HepG2 (cell line): Measurements from ENCODE around the gene RNF213. TPM values are rescaled to one million over a fixed set of nuclear protein-coding genes. Genes with fewer than 3 reads are reported as not detected.

ENCODE experiments used
- BRCA1 ChIP-seq: sonication (generic); formaldehyde crosslinking; IDR thresholded peaks from 2 replicates; pipeline ENCODE4 v1.4.0; 2020; ENCODE audit warnings: missing genetic modification reagents
- EHMT2 ChIP-seq: fragments of 200-600 bp; sonication (generic); IDR thresholded peaks from 2 replicates; pipeline ENCODE4 v1.7.0; 2017; ENCODE audit warnings: antibody characterized with exemption, low read depth, low read length, borderline replicate concordance
- GZF1 ChIP-seq: sonication (generic); formaldehyde crosslinking; IDR thresholded peaks from 2 replicates; pipeline ENCODE4 v1.5.1; 2020; ENCODE audit warnings: mild to moderate bottlenecking, missing genetic modification reagents
- MAF1 ChIP-seq: sonication (generic); formaldehyde crosslinking; IDR thresholded peaks from 2 replicates; pipeline ENCODE4 v1.5.0; 2020; ENCODE audit warnings: missing genetic modification reagents, borderline replicate concordance
- MIER3 ChIP-seq: IDR thresholded peaks from 2 replicates; pipeline ENCODE4 v1.6.1; 2016; ENCODE audit warnings: missing compliant biosample characterization, borderline replicate concordance
- NFKB2 ChIP-seq: sonication (generic); formaldehyde crosslinking; IDR thresholded peaks from 2 replicates; pipeline ENCODE4 v1.4.0; 2020; ENCODE audit warnings: missing genetic modification reagents, borderline replicate concordance
- RBM39 ChIP-seq: fragments of 200-400 bp; formaldehyde crosslinking; IDR thresholded peaks from one replicate; pipeline ENCODE4 v1.6.1; 2018; ENCODE audit warnings: antibody characterized with exemption, mild to moderate bottlenecking, low read depth, low read length; ENCODE audit not compliant: poor library complexity, severe bottlenecking
- YEATS2 ChIP-seq: sonication (generic); formaldehyde crosslinking; IDR thresholded peaks from 2 replicates; pipeline ENCODE4 v1.4.0; 2020; ENCODE audit warnings: missing genetic modification reagents, borderline replicate concordance
- ZNF670 ChIP-seq: sonication (generic); formaldehyde crosslinking; IDR thresholded peaks from 2 replicates; pipeline ENCODE4 v1.8.0; 2022; ENCODE audit warnings: mild to moderate bottlenecking, missing genetic modification reagents, borderline replicate concordance
- ZNF709 ChIP-seq: sonication (generic); formaldehyde crosslinking; IDR thresholded peaks from 2 replicates; pipeline ENCODE4 v1.5.0; 2020; ENCODE audit warnings: mild to moderate bottlenecking, missing genetic modification reagents
- polyA plus RNA-seq, 8 experiments: library from polyadenylated mRNA; depleted of rRNA in 3 of 8; stranded (reverse) in 7 of 8; unstranded in 1 of 8; fragments of >200 nt; fragmentation: Illumina TruSeq in 4 of 8; extraction: Trizol in 4 of 8; gene quantifications; 2 replicates each; pipeline versions ENCODE4 v1.2.1 to v1.2.3, GENCODE V29; 2011 to 2016; ENCODE audit warnings: low read depth in 4 of 8, missing spikeins in 1 of 8, mixed read lengths in 1 of 8; ENCODE audit not compliant: insufficient read depth in 1 of 8
- total RNA-seq, 5 experiments: library from RNA; depleted of rRNA; stranded (reverse); fragments of >200 nt; fragmentation: Illumina TruSeq; extraction: Trizol; gene quantifications; 2 replicates each; pipeline ENCODE4 v1.2.3, GENCODE V29; 2016; ENCODE audit warnings: low read depth in 1 of 5
- TF ChIP-seq, protein P1 (sequence below): sonication (generic); formaldehyde crosslinking; IDR thresholded peaks from 2 replicates; pipeline ENCODE4 v1.5.1; 2020; ENCODE audit warnings: mild to moderate bottlenecking, missing genetic modification reagents, moderate library complexity
- TF ChIP-seq, protein P2 (sequence below): sonication (generic); formaldehyde crosslinking; IDR thresholded peaks from 2 replicates; pipeline ENCODE4 v1.4.0; 2020; ENCODE audit warnings: mild to moderate bottlenecking, missing genetic modification reagents
- TF ChIP-seq, protein P3 (sequence below): sonication (generic); formaldehyde crosslinking; IDR thresholded peaks from 2 replicates; pipeline ENCODE4 v1.9.0; 2021; ENCODE audit warnings: missing genetic modification reagents, mild to moderate bottlenecking, borderline replicate concordance
- TF ChIP-seq, protein P4 (sequence below): sonication (generic); formaldehyde crosslinking; IDR thresholded peaks from 2 replicates; pipeline ENCODE4 v1.8.0; 2022; ENCODE audit warnings: mild to moderate bottlenecking, missing genetic modification reagents, moderate library complexity

Gene RNF213
- total and polyA plus RNA-seq, 2 of the 13 experiments (the other 11 are each of a cell fraction or from before 2014, with no cell fraction given) = 38.6 to 38.7 TPM

DNA sequence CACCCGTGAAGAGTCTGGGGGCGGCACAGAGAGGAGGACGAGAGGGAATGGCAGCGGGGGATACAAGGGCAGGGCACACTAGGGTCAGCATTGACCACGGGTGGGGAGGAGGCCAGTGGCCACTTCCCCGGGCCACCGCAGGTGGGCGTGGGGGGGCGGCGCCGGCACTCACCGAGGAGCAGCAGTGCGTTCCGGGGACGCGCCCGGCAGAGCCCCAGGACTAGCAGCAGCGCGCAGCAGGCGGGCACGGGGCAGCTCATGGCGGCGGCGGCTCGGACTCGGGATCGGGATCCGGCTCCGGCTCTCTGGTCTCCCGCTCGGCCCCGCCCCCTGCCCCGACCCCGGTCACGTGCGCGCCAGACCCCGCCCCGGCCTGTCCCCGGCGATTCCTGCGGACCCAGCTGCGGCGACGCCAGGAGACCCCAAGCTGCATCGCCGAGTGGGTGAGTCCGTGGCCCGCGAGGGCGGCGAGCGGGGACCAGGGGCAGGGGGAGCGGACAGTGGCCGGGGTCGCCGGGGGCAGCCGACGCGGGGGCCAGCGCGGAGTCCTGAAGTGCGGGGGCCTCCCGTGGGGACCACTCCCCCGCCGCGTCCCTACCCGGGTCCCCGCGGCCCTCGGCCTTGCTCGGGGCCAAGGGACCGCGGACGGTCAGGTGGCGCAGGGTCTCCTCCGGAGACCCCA lies 40.5 kb upstream of the RNF213 start, which contains the start of the genes SGSH and SLC26A11 (continued):
- no peak for TF ChIP-seq GZF1 (CRISPR knock-in tag)
- 0 out of 2 replicates have a peak, but pooled peaks have one; percentile 14 for TF ChIP-seq MIER3 (CRISPR knock-in tag)
- TF ChIP-seq MAF1 (CRISPR knock-in tag) = no peak
- peak; percentile 49; the same call in 1 of the 2 replicates for TF ChIP-seq YEATS2
- TF ChIP-seq RBM39 = peak; percentile 70
- no peak for TF ChIP-seq EHMT2
- TF ChIP-seq, protein P1, sequence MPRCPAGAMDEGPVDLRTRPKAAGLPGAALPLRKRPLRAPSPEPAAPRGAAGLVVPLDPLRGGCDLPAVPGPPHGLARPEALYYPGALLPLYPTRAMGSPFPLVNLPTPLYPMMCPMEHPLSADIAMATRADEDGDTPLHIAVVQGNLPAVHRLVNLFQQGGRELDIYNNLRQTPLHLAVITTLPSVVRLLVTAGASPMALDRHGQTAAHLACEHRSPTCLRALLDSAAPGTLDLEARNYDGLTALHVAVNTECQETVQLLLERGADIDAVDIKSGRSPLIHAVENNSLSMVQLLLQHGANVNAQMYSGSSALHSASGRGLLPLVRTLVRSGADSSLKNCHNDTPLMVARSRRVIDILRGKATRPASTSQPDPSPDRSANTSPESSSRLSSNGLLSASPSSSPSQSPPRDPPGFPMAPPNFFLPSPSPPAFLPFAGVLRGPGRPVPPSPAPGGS = 0 out of 2 replicates have a peak, but pooled peaks have one; percentile 63
- no peak for TF ChIP-seq BRCA1
- peak; percentile 22; the same call in 1 of the 2 replicates for TF ChIP-seq ZNF709 (CRISPR knock-in tag)
- TF ChIP-seq, protein P2, sequence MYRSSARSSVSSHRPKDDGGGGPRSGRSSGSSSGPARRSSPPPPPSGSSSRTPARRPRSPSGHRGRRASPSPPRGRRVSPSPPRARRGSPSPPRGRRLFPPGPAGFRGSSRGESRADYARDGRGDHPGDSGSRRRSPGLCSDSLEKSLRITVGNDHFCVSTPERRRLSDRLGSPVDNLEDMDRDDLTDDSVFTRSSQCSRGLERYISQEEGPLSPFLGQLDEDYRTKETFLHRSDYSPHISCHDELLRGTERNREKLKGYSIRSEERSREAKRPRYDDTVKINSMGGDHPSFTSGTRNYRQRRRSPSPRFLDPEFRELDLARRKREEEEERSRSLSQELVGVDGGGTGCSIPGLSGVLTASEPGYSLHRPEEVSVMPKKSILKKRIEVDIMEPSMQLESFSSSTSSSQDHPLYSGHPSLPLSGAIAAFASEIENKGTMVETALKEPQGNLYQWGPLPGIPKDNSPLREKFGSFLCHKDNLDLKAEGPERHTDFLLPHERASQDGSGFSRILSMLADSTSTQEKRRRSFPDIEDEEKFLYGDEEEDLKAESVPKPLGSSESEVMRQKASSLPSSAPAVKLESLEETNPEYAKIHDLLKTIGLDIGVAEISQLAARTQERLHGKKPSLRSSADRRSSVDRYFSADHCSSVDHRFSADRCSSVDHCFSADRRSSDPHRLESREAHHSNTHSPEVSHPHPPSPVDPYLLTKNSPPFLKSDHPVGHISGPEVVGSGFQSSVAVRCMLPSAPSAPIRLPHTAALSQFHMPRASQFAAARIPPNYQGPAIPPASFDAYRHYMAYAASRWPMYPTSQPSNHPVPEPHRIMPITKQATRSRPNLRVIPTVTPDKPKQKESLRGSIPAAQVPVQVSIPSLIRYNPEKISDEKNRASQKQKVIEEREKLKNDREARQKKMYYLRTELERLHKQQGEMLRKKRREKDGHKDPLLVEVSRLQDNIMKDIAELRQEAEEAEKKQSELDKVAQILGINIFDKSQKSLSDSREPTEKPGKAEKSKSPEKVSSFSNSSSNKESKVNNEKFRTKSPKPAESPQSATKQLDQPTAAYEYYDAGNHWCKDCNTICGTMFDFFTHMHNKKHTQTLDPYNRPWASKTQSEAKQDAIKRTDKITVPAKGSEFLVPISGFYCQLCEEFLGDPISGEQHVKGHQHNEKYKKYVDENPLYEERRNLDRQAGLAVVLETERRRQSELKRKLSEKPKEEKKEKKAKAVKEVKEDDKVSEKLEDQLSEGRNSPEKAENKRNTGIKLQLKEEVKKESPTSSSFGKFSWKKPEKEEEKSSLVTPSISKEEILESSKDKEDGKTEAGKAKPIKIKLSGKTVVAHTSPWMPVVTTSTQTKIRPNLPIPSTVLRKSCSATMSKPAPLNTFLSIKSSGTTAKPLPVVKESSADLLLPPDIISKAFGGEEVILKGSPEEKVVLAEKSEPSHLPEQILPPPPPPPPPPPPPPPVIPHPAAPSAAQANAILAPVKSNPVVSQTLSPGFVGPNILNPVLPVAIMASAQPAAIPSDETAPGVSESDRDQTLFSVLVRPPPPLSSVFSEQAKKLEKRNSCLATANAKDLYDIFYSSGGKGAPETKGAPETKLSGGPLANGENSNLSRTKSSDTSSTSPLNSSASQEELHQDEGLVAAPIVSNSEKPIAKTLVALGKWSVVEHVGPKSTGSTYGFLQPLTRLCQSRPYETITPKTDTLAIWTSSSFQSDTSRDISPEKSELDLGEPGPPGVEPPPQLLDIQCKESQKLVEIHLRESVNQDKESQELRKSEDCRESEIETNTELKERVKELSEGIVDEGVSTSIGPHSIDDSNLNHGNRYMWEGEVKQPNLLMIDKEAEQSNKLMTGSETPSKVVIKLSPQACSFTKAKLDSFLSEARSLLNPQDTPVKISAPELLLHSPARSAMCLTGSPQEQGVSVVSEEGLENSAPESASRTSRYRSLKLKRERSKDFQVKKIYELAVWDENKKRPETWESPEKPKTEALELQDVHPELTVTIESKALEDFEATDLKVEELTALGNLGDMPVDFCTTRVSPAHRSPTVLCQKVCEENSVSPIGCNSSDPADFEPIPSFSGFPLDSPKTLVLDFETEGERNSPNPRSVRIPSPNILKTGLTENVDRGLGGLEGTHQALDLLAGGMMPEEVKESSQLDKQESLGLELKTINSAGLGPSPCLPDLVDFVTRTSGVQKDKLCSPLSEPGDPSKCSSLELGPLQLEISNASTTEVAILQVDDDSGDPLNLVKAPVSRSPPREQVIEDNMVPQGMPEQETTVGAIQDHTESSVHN (CRISPR knock-in tag) = no peak
- no peak; the same call in 1 of the 2 replicates for TF ChIP-seq ZNF670 (CRISPR knock-in tag)
- TF ChIP-seq, protein P3, sequence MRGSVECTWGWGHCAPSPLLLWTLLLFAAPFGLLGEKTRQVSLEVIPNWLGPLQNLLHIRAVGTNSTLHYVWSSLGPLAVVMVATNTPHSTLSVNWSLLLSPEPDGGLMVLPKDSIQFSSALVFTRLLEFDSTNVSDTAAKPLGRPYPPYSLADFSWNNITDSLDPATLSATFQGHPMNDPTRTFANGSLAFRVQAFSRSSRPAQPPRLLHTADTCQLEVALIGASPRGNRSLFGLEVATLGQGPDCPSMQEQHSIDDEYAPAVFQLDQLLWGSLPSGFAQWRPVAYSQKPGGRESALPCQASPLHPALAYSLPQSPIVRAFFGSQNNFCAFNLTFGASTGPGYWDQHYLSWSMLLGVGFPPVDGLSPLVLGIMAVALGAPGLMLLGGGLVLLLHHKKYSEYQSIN (CRISPR knock-in tag) = no peak
- TF ChIP-seq, protein P4, sequence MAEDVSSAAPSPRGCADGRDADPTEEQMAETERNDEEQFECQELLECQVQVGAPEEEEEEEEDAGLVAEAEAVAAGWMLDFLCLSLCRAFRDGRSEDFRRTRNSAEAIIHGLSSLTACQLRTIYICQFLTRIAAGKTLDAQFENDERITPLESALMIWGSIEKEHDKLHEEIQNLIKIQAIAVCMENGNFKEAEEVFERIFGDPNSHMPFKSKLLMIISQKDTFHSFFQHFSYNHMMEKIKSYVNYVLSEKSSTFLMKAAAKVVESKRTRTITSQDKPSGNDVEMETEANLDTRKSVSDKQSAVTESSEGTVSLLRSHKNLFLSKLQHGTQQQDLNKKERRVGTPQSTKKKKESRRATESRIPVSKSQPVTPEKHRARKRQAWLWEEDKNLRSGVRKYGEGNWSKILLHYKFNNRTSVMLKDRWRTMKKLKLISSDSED (CRISPR knock-in tag) = peak; percentile 62; the same call in 1 of the 2 replicates
- no peak for TF ChIP-seq NFKB2
